Tibial nerve (tissue), 4 donors: ENCODE data around the gene GRP.

ENCODE experiments used
- CTCF ChIP-seq, 5 experiments: fragments of 200-600 bp in 3 of 5; fragments of 450-650 bp in 2 of 5; sonication (generic) in 3 of 5; IDR thresholded peaks; one replicate each; pipeline ENCODE4 v1.5.1; 2016 to 2019; ENCODE audit warnings: antibody characterized with exemption in 5 of 5, mild to moderate bottlenecking in 3 of 5, moderate library complexity in 2 of 5
- EP300 ChIP-seq, 2 donors: sonication (generic); formaldehyde crosslinking; IDR thresholded peaks; one replicate each; pipeline ENCODE4 v1.6.1; 2017; ENCODE audit warnings: antibody characterized with exemption in 2 of 2, mild to moderate bottlenecking in 1 of 2
- POLR2A ChIP-seq, 2 donors: fragments of 450-650 bp; IDR thresholded peaks; one replicate each; pipeline ENCODE4 v1.6.1; 2017; ENCODE audit warnings: antibody characterized with exemption in 2 of 2, mild to moderate bottlenecking in 2 of 2, moderate library complexity in 2 of 2

DNA sequence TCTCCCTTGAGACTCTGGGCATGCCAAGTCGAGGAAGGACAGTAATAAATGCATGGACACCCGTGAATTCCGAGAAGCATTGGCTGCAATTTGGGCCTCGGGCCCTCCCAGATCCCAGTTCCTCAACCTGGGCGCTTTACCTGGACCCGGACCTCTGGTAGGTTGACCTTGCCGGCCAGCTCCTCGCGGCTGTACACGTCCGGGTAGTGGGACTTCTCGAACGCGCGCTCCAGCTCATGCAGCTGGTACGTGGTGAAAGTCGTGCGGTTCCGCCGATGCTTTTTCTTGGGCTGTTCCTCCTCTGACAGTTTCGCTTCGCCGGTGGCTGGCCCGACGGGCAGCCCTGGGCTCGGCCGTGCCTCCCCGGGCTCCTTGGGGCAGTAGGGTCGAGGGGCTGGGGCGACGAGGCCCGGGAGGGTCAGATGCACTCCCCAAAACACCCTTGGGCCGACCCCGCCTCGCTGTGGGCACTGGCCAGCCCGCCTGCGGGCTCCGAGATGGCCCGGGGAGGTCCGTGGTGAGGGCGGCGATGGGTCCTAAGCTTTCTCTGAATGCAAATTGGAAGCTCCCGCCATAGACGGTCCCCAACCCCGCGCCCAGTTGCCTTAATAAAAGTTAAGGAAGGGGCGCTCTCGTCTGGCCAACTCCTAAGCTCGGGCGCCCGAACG is 52.4 kb downstream of the GRP start:
- TF ChIP-seq CTCF (IDR thresholded peaks at IDR 0.05) (no peak), EP300 (IDR thresholded peaks at IDR 0.05) (no peak), POLR2A (IDR thresholded peaks at IDR 0.05) (no peak)
